Measurements from ENCODE around the gene SASH1. TPM values are rescaled to one million over a fixed set of nuclear protein-coding genes. Genes with fewer than 3 reads are reported as not detected.

SASH1 gene
- total RNA-seq, 6 donors from 2014 or later, result 59.3 to 131 (median 79.2) TPM

GRCh38 chr6:148564494-148565035 lies 221.9 kb downstream of the SASH1 start:
- Histone ChIP-seq H3K4me1 (peaks cover 3 to 8% (median 6%) of the 10 kb centered on the region in 4 donors), H3K9me3 (no peaks in the 10 kb centered on the region), H3K36me3 (no peaks in the 10 kb centered on the region), H3K4me3 (no peak overlapping the region), H3K27ac (no peak overlapping the region), H3K27me3 (no peaks in the 10 kb centered on the region)
- ATAC-seq (ENCODE audit: low FRiP score in 2 of 2), result no peak
- WGBS, 2 donors, result 67 to 81% methylated on average over 9 of the region's 9 CpGs
- TF ChIP-seq, protein P1, sequence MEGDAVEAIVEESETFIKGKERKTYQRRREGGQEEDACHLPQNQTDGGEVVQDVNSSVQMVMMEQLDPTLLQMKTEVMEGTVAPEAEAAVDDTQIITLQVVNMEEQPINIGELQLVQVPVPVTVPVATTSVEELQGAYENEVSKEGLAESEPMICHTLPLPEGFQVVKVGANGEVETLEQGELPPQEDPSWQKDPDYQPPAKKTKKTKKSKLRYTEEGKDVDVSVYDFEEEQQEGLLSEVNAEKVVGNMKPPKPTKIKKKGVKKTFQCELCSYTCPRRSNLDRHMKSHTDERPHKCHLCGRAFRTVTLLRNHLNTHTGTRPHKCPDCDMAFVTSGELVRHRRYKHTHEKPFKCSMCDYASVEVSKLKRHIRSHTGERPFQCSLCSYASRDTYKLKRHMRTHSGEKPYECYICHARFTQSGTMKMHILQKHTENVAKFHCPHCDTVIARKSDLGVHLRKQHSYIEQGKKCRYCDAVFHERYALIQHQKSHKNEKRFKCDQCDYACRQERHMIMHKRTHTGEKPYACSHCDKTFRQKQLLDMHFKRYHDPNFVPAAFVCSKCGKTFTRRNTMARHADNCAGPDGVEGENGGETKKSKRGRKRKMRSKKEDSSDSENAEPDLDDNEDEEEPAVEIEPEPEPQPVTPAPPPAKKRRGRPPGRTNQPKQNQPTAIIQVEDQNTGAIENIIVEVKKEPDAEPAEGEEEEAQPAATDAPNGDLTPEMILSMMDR (IDR thresholded peaks at IDR 0.05), result no peak
- no peak for TF ChIP-seq POLR2A (IDR thresholded peaks at IDR 0.05)
- TF ChIP-seq EP300 (IDR thresholded peaks at IDR 0.05), result no peak
- TF ChIP-seq POLR2AphosphoS5 (IDR thresholded peaks at IDR 0.05), result no peak
- no peak for DNase-seq

GRCh38 chr6:148565321-148565926 lies 222.8 kb downstream of the SASH1 start:
- Histone ChIP-seq H3K4me3 (no peak overlapping the region), H3K4me1 (peaks cover 0 to 6% (median 2%) of the 10 kb centered on the region in 4 donors), H3K27me3 (no peaks in the 10 kb centered on the region), H3K36me3 (no peaks in the 10 kb centered on the region), H3K27ac (no peak overlapping the region), H3K9me3 (no peaks in the 10 kb centered on the region)
- DNase-seq, result no peak
- 74 to 83% methylated on average over 8 of the region's 8 CpGs for WGBS, 2 donors
- TF ChIP-seq POLR2AphosphoS5 (IDR thresholded peaks at IDR 0.05) (no peak), POLR2A (IDR thresholded peaks at IDR 0.05) (no peak), EP300 (IDR thresholded peaks at IDR 0.05) (no peak)
- TF ChIP-seq, protein P1 (IDR thresholded peaks at IDR 0.05), result no peak
- ATAC-seq (ENCODE audit: low FRiP score in 2 of 2), result no peak

DNA sequence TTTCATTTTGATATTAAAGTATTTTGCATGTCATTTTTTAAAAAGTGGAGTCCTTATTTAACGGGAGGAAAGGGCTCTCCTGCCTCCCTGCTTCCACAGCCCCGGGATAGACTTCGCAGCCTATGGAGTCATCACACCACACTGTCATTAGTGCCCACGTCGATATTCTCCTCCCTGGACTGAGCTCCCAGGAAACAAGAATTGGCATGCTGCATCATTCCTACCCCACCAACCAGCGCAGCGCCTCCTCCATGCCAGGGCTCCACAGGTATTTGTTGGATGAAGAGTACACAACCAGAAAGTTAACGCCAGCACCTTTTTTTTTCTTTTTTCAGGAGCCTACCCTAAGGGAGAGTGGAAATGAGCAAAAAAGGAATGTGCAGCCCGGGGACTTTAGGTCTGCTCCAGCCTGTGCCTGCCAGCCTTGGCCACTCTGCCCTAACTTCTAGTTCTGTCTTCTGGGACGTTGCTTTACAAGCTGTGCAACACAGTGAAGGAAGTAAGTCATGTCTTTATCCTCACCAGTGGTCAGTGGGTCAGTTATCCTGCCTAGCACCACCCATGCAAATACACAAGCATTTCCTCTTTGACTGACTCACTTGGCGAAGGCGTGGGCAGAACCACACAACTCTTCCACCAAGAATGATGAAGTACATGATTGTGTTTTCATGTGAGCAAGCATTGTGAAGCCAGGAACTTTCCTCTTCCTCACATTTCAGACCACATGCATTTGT lies 223.5 kb downstream of the SASH1 start:
- H3K4me3 ChIP-seq, result no peak overlapping the region
- ATAC-seq (ENCODE audit: low FRiP score in 2 of 2), result peak; percentile 70 to 85
- peaks cover 0 to 6% (median 2%) of the 10 kb centered on the region in 4 donors for H3K4me1 ChIP-seq
- peak in 1 of 2 donors; percentile 54 for DNase-seq
- H3K27ac ChIP-seq, result no peak overlapping the region
- H3K27me3 ChIP-seq, result no peaks in the 10 kb centered on the region
- H3K36me3 ChIP-seq, result no peaks in the 10 kb centered on the region
- no peak for TF ChIP-seq POLR2AphosphoS5 (IDR thresholded peaks at IDR 0.05)
- TF ChIP-seq, protein P1 (IDR thresholded peaks at IDR 0.05), result no peak
- no peak for TF ChIP-seq POLR2A (IDR thresholded peaks at IDR 0.05)
- TF ChIP-seq EP300 (IDR thresholded peaks at IDR 0.05), result no peak
- 71 to 75% methylated on average over 12 of the region's 12 CpGs for WGBS, 2 donors
- H3K9me3 ChIP-seq, result no peaks in the 10 kb centered on the region

GRCh38 chr6:148566664-148567350 lies 224.2 kb downstream of the SASH1 start:
- 74 to 78% methylated on average over 3 of the region's 3 CpGs for WGBS, 2 donors

More at GRCh38 chr6:148566664-148567350, 224.2 kb downstream of the SASH1 start:
- ATAC-seq (ENCODE audit: low FRiP score in 2 of 2) (no peak), DNase-seq (no peak)
- H3K36me3 ChIP-seq, result no peaks in the 10 kb centered on the region
- H3K4me3 ChIP-seq, result no peak overlapping the region
- H3K27me3 ChIP-seq, result no peaks in the 10 kb centered on the region
- peaks cover 0 to 6% (median 2%) of the 10 kb centered on the region in 4 donors for H3K4me1 ChIP-seq
- no peak overlapping the region for H3K27ac ChIP-seq
- no peaks in the 10 kb centered on the region for H3K9me3 ChIP-seq
- no peak for TF ChIP-seq EP300 (IDR thresholded peaks at IDR 0.05)
- no peak for TF ChIP-seq POLR2A (IDR thresholded peaks at IDR 0.05)
- no peak for TF ChIP-seq POLR2AphosphoS5 (IDR thresholded peaks at IDR 0.05)
- TF ChIP-seq, protein P1 (IDR thresholded peaks at IDR 0.05), result no peak
